ENCODE measurements around the gene RPL28.

- no peak for TF ChIP-seq CTCF (IDR thresholded peaks at IDR 0.05)
- TF ChIP-seq POLR2A (IDR thresholded peaks at IDR 0.05): no peak
- no peak for TF ChIP-seq EP300 (IDR thresholded peaks at IDR 0.05)
Observed at GRCh38 chr19:55350620-55351315, 35.0 kb upstream of the RPL28 start.

All from ovary (tissue), 3 donors.